ENCODE measurements around the gene UBE4A. TPM values are rescaled to one million over a fixed set of nuclear protein-coding genes. Genes with fewer than 3 reads are reported as not detected.

The UBE4A gene
- total and polyA plus RNA-seq, 9 of the 15 experiments (the other 6 are each of a cell fraction or from before 2014, with no cell fraction given): 13.5 to 45.2 (median 26.8) TPM

- TF ChIP-seq POLR3A (IDR thresholded peaks at IDR 0.05; ENCODE audit: borderline replicate concordance, extremely low read depth, insufficient read depth, insufficient read length) (no peak), MED1 (CRISPR knock-in tag; IDR thresholded peaks at IDR 0.05; ENCODE audit: borderline replicate concordance) (no peak), MEF2D (tag; conservative IDR thresholded peaks at IDR 0.05; ENCODE audit: low read depth) (no peak), SIN3A (IDR thresholded peaks at IDR 0.05; ENCODE audit: borderline replicate concordance in 2 of 2, control insufficient read depth in 1 of 2, low read depth in 2 of 2, low read length in 2 of 2) (peak; percentile 71 to 94; a peak in 3 of 4 replicates), ZKSCAN8 (CRISPR knock-in tag; IDR thresholded peaks at IDR 0.05) (no peak), SRF (CRISPR knock-in tag; IDR thresholded peaks at IDR 0.05) (no peak), HES1 (IDR thresholded peaks at IDR 0.05; ENCODE audit: low read depth) (0 out of 2 replicates have a peak, but pooled peaks have one; percentile 26), PTRF (tag; IDR thresholded peaks at IDR 0.05) (no peak), ZBTB40 (IDR thresholded peaks at IDR 0.05) (peak; percentile 63), ZBTB40 (CRISPR knock-in tag; IDR thresholded peaks at IDR 0.05) (no peak), SAP30 (IDR thresholded peaks at IDR 0.05; ENCODE audit: borderline replicate concordance, insufficient read depth, low read depth, low read length, poor library complexity, severe bottlenecking) (no peak), PHB2 (IDR thresholded peaks at IDR 0.05; ENCODE audit: low read depth) (no peak), MTA2 (IDR thresholded peaks at IDR 0.05; ENCODE audit: low read depth) (no peak), CSDE1 (IDR thresholded peaks at IDR 0.05) (no peak), EGR1 (conservative IDR thresholded peaks at IDR 0.05) (peak; percentile 85)
These were observed 76.7 kb downstream of the UBE4A start, which contains the start of gene KMT2A (continued) for GRCh38 chr11:118435893-118436624.

Measured in K562 (cell line).